Measurements from ENCODE around the gene CDH23. TPM values are rescaled to one million over a fixed set of nuclear protein-coding genes. Genes with fewer than 3 reads are reported as not detected.

CDH23 gene
- total RNA-seq, 1 donor from 2014 or later = 9.4 TPM

GRCh38 chr10:71615538-71616329 is 219.0 kb downstream of the CDH23 start:
- no peak for DNase-seq (ENCODE audit: extremely low spot score, unreplicated experiment)
- no peaks in the 10 kb centered on the region for H3K36me3 Mint-ChIP-seq
- H3K4me3 Mint-ChIP-seq = no peak overlapping the region
- peaks cover 10% of the 10 kb centered on the region for H3K27me3 Mint-ChIP-seq
- H3K27ac Mint-ChIP-seq = no peak overlapping the region
- peaks cover 5% of the 10 kb centered on the region for H3K4me1 Mint-ChIP-seq (ENCODE audit: unreplicated experiment)
- no peaks in the 10 kb centered on the region for H3K9me3 Mint-ChIP-seq
- no peak for TF ChIP-seq CTCF (conservative IDR thresholded peaks at IDR 0.05)

GRCh38 chr10:71616817-71617654 is 220.3 kb downstream of the CDH23 start:
- DNase-seq (ENCODE audit: extremely low spot score, unreplicated experiment) = no peak
- TF ChIP-seq CTCF (conservative IDR thresholded peaks at IDR 0.05) = no peak
- Mint-ChIP-seq H3K4me3 (no peak overlapping the region), H3K9me3 (no peaks in the 10 kb centered on the region), H3K27ac (no peak overlapping the region), H3K36me3 (no peaks in the 10 kb centered on the region), H3K27me3 (peaks cover 11% of the 10 kb centered on the region), H3K4me1 (ENCODE audit: unreplicated experiment) (peaks cover 17% of the 10 kb centered on the region)

GRCh38 chr10:71618176-71618575 is 221.5 kb downstream of the CDH23 start:
- no peak for DNase-seq (ENCODE audit: extremely low spot score, unreplicated experiment)
- TF ChIP-seq CTCF (conservative IDR thresholded peaks at IDR 0.05) = no peak
- peaks cover 11% of the 10 kb centered on the region for H3K27me3 Mint-ChIP-seq
- H3K27ac Mint-ChIP-seq = no peak overlapping the region
- no peak overlapping the region for H3K4me3 Mint-ChIP-seq
- H3K9me3 Mint-ChIP-seq = no peaks in the 10 kb centered on the region
- peaks cover 27% of the 10 kb centered on the region for H3K4me1 Mint-ChIP-seq (ENCODE audit: unreplicated experiment)
- H3K36me3 Mint-ChIP-seq = no peaks in the 10 kb centered on the region

- Mint-ChIP-seq H3K9me3 (no peaks in the 10 kb centered on the region), H3K4me1 (ENCODE audit: unreplicated experiment) (peaks cover 28% of the 10 kb centered on the region), H3K36me3 (no peaks in the 10 kb centered on the region), H3K27me3 (peaks cover 9% of the 10 kb centered on the region), H3K27ac (no peak overlapping the region), H3K4me3 (no peak overlapping the region)
- no peak for TF ChIP-seq CTCF (conservative IDR thresholded peaks at IDR 0.05)
- no peak for DNase-seq (ENCODE audit: extremely low spot score, unreplicated experiment)
These were observed 221.9 kb downstream of the CDH23 start for GRCh38 chr10:71618598-71618997.

- H3K36me3 Mint-ChIP-seq = no peaks in the 10 kb centered on the region
- H3K27ac Mint-ChIP-seq = no peak overlapping the region
- peaks cover 31% of the 10 kb centered on the region for H3K4me1 Mint-ChIP-seq (ENCODE audit: unreplicated experiment)
- no peaks in the 10 kb centered on the region for H3K9me3 Mint-ChIP-seq
- H3K27me3 Mint-ChIP-seq = peaks cover 13% of the 10 kb centered on the region
- no peak overlapping the region for H3K4me3 Mint-ChIP-seq
- no peak for TF ChIP-seq CTCF (conservative IDR thresholded peaks at IDR 0.05)
- no peak for DNase-seq (ENCODE audit: extremely low spot score, unreplicated experiment)
These were observed 223.9 kb downstream of the CDH23 start for GRCh38 chr10:71620642-71621041.
